GM18502 (cell line): ENCODE data around the gene LAP3.
A peak's percentile ranks its signal among the peaks of the same experiment; 100 is the strongest.

Source experiments
- ATAC-seq: cut with Tn5 transposase; IDR thresholded peaks from one replicate; pipeline ENCODE4 v1.9.1; 2021; ENCODE audit warnings: mild to moderate bottlenecking; ENCODE audit not compliant: unreplicated experiment, poor library complexity

Gene LAP3

GRCh38 chr4:17614416-17615299, 37.7 kb downstream of the LAP3 start, which contains the start of gene MED28:
Gene MED28 (plus strand): TSS chr4:17614641. CDS start chr4:17614655, 14 bp downstream.
- peak; percentile 95 for ATAC-seq

- no peak for ATAC-seq
Measured at GRCh38 chr4:17616283-17616682, 39.3 kb downstream of the LAP3 start.

DNA sequence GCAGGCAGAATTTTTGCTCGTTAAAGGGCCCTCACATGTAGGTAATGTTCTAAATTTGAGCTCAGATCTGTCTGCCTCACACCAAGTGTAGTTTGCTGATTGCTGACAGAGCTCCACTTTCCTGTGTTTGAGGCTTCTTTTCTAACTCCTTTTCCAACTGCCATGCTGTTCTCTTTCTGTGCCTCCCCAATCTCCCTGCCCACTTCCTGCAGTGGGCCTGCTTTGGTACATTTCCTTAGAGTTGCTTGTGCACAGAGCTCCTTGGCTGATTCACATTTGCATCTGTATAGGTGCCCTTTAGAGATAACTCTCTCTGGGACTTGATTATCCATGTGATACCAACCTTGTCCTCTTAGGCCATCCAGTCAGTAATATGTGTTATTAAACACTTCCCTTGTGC, 41.9 kb downstream of the LAP3 start:
- no peak for ATAC-seq

GRCh38 chr4:17619416-17620105, 42.6 kb downstream of the LAP3 start:
- ATAC-seq: no peak

DNA sequence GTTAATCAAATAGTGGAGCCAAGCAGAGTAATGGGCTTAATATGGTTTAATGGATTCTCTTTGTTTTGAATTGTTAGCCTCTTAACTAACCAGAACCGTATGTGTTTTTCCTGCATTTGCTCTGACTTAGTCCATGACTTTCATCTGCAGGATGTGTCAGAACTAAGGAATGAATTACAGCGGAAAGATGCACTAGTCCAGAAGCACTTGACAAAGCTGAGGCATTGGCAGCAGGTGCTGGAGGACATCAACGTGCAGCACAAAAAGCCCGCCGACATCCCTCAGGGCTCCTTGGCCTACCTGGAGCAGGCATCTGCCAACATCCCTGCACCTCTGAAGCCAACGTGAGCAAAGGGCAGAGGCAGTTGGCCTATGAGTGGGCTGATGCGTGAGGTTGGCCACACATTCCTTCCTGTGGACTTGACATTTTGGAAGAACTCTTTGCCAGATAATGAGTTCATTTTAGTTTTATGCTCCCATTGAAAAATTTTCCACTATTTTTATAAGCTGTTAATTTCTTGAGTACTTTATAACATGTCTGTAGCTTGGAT, 46.5 kb downstream of the LAP3 start:
- no peak for ATAC-seq

DNA sequence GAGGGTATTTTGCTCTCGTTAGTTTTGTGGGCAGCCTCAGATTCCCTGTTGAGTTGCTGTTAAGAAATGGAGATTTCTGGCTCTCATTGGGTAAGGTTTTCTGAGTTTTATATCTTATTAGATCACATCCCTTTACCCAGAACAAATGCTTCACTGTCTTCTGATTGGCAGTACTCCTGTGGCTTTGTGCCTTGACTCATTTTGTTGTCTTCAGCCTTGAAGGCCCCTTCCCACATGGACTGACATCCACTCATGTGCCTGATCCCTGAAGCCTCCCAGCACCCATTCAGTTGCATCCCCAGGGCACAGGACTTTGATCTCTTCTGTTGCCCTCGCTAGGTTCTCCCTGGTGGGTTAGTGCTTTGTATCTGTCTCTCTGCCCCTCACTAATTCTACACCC, 47.8 kb downstream of the LAP3 start:
- ATAC-seq: no peak

DNA sequence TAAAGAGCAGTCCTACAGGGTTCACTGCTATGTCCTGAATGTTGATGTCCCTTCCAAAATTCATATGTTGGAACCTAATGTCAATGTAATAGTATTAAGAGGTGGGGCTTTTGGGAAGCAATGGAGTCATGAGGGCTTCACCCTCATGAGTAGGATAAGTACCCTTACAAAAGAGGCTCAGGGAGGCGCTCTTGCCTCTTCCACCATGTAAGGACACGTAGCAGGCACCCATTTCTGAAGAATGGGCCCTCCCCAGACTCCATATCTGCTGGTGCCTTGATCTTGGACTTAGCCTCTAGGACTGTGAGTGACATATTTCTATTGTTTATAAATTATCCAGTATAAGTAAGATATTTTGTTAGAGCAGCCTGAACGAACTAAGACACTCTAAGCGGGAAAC, 53.2 kb downstream of the LAP3 start:
- ATAC-seq: no peak

GRCh38 chr4:17633600-17633999, 56.6 kb downstream of the LAP3 start:
- no peak for ATAC-seq

DNA sequence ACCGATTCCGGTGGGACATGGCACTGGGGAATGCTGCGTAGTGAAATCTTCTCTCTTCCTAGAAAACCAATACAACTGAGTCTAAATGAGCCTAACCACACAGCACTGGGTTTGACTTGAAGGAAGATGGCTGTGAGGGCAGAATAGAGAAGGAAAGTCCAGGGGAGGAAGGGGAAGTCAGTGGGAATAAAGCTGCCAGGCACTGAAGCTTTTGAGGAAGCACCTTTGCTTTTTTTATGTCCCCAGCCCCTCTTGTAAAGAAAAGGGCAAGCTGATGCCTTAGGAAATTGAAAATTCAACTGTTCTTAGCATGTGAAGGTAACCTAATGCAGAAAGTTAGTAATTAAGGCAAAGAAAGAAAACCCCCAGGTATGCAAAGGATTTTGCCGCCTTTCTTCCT, 58.1 kb downstream of the LAP3 start:
- ATAC-seq: no peak

DNA sequence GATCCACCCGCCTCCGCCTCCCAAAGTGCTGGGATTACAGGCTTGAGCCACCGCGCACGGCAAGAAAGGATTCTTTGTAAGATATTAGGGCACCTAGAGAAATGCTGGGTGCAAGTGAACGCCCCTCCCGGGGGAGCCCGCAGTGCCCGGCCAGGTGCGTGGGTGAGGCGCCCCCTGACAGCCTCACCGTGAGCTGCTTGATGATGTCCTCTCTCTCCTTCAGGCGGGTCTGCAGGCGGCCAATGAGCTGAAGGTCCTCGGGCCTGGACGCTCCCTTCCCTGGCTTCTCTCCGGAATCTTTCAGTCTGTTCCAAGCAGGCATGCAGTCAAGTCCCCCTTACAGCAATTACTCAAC, 59.3 kb downstream of the LAP3 start:
- peak; percentile 7 for ATAC-seq

GRCh38 chr4:17636696-17637622, 60.0 kb downstream of the LAP3 start:
- peak; percentile 94 for ATAC-seq

- ATAC-seq: no peak
Measured at GRCh38 chr4:17639136-17639535, 62.1 kb downstream of the LAP3 start.

- no peak for ATAC-seq
Measured at GRCh38 chr4:17642398-17642783, 65.4 kb downstream of the LAP3 start.

GRCh38 chr4:17646693-17647092, 69.7 kb downstream of the LAP3 start:
- ATAC-seq: no peak

GRCh38 chr4:17647176-17647806, 70.3 kb downstream of the LAP3 start:
- no peak for ATAC-seq

DNA sequence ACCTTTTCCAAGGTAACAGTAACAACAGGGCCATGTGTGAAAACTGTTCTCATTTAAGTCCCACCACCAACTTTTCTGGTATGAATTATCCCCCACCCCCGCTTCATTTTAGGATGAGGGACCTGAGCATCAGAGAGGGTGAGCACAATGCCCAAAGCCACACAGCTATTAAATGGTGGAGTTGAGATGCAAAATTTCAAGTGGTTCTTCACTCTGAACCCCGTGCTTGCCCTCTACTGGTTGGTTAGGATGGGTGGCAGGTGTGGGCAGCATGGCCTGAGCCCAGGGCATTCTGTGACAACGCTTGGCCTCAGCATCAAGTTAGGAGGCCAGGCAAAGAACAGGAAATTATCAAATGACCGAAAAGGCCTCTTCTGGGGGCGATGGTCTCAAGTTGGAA, 70.9 kb downstream of the LAP3 start:
- no peak for ATAC-seq

- no peak for ATAC-seq
Measured at GRCh38 chr4:17650406-17650805, 73.4 kb downstream of the LAP3 start.

- no peak for ATAC-seq
Measured at GRCh38 chr4:17654701-17655100, 77.7 kb downstream of the LAP3 start.

- ATAC-seq: no peak
Measured at GRCh38 chr4:17657090-17657489, 80.1 kb downstream of the LAP3 start.
